ENCODE data around the gene MPPED1. TPM values are rescaled to one million over a fixed set of nuclear protein-coding genes. Genes with fewer than 3 reads are reported as not detected.
A peak's percentile ranks its signal among the peaks of the same experiment; 100 is the strongest.

MPPED1 gene
- total RNA-seq, 1 experiment from 2014 or later, result not detected

DNA sequence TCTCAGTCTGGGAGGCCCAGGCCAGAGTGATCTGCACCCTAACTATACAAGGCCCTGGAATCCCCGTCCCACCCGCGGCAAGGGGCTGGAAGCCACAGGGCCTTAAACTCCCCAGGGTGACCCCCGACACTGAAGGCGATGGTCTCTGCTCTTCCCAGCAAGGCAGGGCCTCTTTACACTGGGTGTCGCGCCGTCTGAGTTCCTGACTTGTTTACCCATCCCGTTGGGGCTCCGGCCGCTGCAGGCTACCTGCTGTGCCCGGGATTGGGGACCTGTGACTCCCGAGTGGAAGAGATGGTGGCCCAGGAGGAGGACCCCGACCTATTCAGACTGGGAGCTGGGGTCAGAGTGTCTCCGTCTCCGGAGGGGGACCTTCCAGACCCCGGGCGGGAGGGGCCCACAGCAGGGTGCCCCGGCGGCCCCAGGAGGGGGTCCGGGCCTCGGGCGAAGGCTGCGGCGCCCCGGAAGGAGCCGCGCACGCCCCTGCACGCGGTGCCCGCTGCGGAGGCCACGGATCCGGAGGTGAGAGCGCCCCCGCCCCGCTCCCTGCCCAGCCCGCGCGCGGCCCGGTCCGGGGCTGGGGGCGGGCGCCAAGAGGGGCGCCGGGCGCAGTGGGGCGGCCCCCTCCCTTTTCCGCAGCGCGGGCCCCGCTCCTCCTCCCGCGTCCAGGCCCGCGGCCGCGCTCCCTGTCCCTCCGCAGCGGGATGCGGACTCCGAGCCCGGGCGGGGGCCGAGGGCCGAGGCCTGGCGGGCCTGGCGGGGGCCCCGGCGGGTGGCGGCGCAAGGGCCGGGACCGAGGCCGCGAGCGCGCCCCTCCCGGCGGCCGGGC, 560 bp upstream of the MPPED1 start:
- POLR2A ChIA-PET (ENCODE audit: low non-redundant PET), result no interaction called here
- H3K36me3 ChIP-seq (ENCODE audit: insufficient read depth, low read length, poor library complexity, severe bottlenecking), result no peaks in the 10 kb centered on the region
- no TSS peak for BruUV-seq (replicated peaks)
- H3K27me3 ChIP-seq (replicated peaks; ENCODE audit: insufficient read depth, low read depth, low read length, poor library complexity), result peaks cover 63% of the 10 kb centered on the region
- H3K9me3 ChIP-seq (ENCODE audit: low read depth, low read length, poor library complexity, severe bottlenecking), result no peaks in the 10 kb centered on the region
- H3K4me3 ChIP-seq (ENCODE audit: low read depth, low read length, poor library complexity, severe bottlenecking), result no peak overlapping the region
- CTCF ChIA-PET, result no interaction called here
- H3K4me1 ChIP-seq (ENCODE audit: insufficient read depth, low read length, poor library complexity, severe bottlenecking), result no peaks in the 10 kb centered on the region
- no peak overlapping the region for H3K27ac ChIP-seq (ENCODE audit: low read depth, low read length, poor library complexity, severe bottlenecking)
- TF ChIP-seq, protein P1, sequence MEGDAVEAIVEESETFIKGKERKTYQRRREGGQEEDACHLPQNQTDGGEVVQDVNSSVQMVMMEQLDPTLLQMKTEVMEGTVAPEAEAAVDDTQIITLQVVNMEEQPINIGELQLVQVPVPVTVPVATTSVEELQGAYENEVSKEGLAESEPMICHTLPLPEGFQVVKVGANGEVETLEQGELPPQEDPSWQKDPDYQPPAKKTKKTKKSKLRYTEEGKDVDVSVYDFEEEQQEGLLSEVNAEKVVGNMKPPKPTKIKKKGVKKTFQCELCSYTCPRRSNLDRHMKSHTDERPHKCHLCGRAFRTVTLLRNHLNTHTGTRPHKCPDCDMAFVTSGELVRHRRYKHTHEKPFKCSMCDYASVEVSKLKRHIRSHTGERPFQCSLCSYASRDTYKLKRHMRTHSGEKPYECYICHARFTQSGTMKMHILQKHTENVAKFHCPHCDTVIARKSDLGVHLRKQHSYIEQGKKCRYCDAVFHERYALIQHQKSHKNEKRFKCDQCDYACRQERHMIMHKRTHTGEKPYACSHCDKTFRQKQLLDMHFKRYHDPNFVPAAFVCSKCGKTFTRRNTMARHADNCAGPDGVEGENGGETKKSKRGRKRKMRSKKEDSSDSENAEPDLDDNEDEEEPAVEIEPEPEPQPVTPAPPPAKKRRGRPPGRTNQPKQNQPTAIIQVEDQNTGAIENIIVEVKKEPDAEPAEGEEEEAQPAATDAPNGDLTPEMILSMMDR (conservative IDR thresholded peaks at IDR 0.05; ENCODE audit: low read depth, low read length), result no peak
- peak; percentile 54 for TF ChIP-seq EZH2 (IDR thresholded peaks at IDR 0.05; ENCODE audit: borderline replicate concordance, low read depth, low read length, poor library complexity, severe bottlenecking)
- no peak for DNase-seq (ENCODE audit: low spot score)
- intact Hi-C loops (cut with micrococcal nuclease; ENCODE audit: unreplicated experiment), result no loop called here

DNA sequence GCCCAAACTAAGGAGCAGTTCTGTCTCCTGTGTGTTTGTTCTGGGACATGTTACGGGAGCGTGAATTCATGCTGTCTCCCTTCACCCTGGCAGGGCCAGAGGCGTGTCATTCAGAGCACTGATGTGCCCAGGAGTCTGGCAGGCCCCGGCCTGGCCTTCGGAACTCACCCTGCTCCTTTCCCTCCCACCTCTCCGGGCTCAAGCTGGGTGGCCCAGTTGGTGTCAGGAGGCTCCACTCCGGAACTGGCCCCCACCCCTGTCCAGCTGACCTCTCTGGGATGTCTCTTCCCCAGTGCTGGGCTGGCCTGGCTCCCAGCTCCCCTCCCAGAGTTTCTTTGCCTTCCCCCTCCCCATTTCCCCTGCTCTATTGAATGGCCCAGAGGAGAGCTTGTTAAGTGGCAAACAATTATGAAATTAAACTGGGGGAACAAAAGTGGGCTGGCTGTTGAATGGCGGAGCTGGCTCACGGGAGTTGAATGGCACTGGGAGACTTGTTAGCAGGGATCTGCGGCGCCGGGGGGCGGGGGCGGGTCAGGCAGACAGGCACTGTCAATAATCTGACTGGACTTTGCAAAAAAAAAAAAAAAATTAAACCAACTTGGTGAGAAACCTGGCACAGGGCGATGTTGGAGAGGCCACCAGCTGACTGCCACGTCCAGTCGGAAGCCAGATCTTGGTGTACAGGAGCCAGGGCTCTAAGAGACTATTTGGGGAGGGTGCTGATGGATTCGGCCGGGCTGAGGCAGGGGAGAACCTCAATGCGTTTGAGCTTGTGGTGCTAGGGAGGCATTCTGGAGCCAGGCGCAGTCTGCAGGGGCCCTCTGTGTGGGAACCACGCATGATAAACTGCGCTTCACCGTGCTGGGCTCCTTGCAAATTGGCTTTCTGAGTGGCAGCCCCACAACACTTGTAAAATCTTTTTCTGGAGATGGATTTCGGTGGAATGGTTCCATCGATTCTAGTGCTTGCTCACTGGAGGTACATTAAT, 1.3 kb downstream of the MPPED1 start:
- intact Hi-C loops (cut with micrococcal nuclease; ENCODE audit: unreplicated experiment), result no loop called here
- Histone ChIP-seq H3K4me1 (ENCODE audit: insufficient read depth, low read length, poor library complexity, severe bottlenecking) (no peaks in the 10 kb centered on the region), H3K4me3 (ENCODE audit: low read depth, low read length, poor library complexity, severe bottlenecking) (no peak overlapping the region), H3K27me3 (replicated peaks; ENCODE audit: insufficient read depth, low read depth, low read length, poor library complexity) (peaks cover 79% of the 10 kb centered on the region), H3K27ac (ENCODE audit: low read depth, low read length, poor library complexity, severe bottlenecking) (no peak overlapping the region), H3K9me3 (ENCODE audit: low read depth, low read length, poor library complexity, severe bottlenecking) (no peaks in the 10 kb centered on the region), H3K36me3 (ENCODE audit: insufficient read depth, low read length, poor library complexity, severe bottlenecking) (no peaks in the 10 kb centered on the region)
- POLR2A ChIA-PET (ENCODE audit: low non-redundant PET), result no interaction called here
- no peak for TF ChIP-seq EZH2 (IDR thresholded peaks at IDR 0.05; ENCODE audit: borderline replicate concordance, low read depth, low read length, poor library complexity, severe bottlenecking)
- TF ChIP-seq, protein P1 (conservative IDR thresholded peaks at IDR 0.05; ENCODE audit: low read depth, low read length), result no peak
- CTCF ChIA-PET, result no interaction called here
- no TSS peak for BruUV-seq (replicated peaks)
- DNase-seq (ENCODE audit: low spot score), result no peak

DNA sequence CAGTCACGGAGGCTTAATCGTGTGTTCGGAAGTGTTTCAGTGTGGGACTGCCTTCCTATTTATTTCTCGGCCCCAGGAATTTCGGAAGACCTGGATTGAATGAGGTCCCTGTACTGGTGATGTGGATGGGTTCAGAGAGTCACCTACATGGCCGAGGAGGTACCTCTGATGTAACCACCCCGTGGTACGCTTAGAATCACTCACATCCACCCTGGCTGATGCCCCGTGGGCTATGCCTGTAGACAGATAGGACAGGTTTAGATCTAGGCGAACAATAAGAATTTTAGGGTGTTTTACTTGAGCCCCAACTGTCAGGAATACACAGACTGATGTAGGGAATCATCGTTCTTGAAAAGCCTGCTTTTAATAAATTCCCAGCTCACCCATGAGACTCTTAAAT, 2.0 kb downstream of the MPPED1 start:
- no peak for TF ChIP-seq EZH2 (IDR thresholded peaks at IDR 0.05; ENCODE audit: borderline replicate concordance, low read depth, low read length, poor library complexity, severe bottlenecking)
- TF ChIP-seq, protein P1 (conservative IDR thresholded peaks at IDR 0.05; ENCODE audit: low read depth, low read length), result no peak
- DNase-seq (ENCODE audit: low spot score), result no peak
- Histone ChIP-seq H3K9me3 (ENCODE audit: low read depth, low read length, poor library complexity, severe bottlenecking) (no peaks in the 10 kb centered on the region), H3K27me3 (replicated peaks; ENCODE audit: insufficient read depth, low read depth, low read length, poor library complexity) (peaks cover 79% of the 10 kb centered on the region), H3K27ac (ENCODE audit: low read depth, low read length, poor library complexity, severe bottlenecking) (no peak overlapping the region), H3K4me3 (ENCODE audit: low read depth, low read length, poor library complexity, severe bottlenecking) (no peak overlapping the region), H3K36me3 (ENCODE audit: insufficient read depth, low read length, poor library complexity, severe bottlenecking) (no peaks in the 10 kb centered on the region), H3K4me1 (ENCODE audit: insufficient read depth, low read length, poor library complexity, severe bottlenecking) (no peaks in the 10 kb centered on the region)
- BruUV-seq (replicated peaks), result no TSS peak
- ChIA-PET POLR2A (ENCODE audit: low non-redundant PET) (no interaction called here), CTCF (no interaction called here)
- intact Hi-C loops (cut with micrococcal nuclease; ENCODE audit: unreplicated experiment), result no loop called here

Data from A673 (cell line).